EH (cell line): ENCODE results near the gene EVI5L.

Source experiments
- DNase-seq: peaks from one replicate; pipeline ENCODE4 v3.0.0-alpha.2; 2015; ENCODE audit warnings: low read depth

EVI5L gene

DNA sequence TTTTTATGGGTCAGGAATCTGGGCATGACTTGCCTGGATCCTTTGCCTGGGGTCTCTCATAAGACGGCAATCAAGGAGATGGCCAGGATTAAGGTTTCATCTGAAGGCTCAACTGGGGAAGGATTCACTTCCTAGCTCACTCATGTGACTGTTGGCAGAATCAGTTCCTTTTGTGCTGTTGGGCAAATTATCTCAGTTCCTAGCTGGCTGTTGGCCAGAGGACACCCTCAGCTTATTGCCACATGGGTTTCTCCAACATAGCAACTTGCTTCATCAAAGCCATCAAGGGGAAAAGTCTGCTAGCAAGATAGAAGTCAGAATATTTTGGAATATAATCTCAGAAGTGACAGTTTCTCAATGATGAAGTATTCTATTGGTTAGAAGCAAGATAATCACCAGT, 12.2 kb upstream of the EVI5L start:
- no peak for DNase-seq

DNA sequence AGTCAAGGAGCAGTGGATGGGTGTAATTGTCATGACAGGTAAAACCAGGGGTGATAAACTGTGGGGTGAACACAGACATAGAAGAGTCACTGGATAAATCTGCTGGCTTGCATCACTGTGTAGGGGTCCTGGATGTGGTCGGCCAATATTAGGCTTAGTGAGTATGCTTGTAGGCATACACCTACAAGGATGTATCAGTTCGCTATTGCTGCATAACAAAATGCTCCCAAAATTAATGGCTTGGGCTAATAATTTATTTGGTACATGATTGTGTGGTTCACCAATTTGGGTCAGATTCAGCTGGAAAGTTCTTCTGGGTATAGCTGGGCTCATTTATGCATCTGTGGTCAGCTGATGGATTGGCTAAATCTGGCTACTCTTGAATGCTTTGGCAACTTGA, 11.2 kb upstream of the EVI5L start:
- DNase-seq: no peak

DNA sequence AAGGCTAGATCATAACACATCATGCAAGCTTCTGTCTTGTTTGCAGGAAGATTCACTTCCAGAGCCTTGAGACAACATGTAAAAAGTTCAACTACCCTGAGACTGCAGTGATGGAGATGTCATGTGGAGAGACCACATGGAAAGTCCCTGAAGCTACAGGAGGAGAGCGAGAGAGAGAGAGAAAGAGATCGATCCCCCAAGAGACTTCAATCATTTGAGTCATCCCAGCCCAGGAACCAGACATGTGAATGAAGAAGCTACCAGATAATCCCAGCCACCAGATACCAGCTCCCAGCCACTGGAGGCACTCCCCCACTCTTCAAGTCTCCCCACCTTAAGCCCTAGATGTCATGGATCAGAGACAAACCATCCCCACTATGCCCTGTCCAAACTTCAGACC, 10.7 kb upstream of the EVI5L start:
- DNase-seq: no peak

DNA sequence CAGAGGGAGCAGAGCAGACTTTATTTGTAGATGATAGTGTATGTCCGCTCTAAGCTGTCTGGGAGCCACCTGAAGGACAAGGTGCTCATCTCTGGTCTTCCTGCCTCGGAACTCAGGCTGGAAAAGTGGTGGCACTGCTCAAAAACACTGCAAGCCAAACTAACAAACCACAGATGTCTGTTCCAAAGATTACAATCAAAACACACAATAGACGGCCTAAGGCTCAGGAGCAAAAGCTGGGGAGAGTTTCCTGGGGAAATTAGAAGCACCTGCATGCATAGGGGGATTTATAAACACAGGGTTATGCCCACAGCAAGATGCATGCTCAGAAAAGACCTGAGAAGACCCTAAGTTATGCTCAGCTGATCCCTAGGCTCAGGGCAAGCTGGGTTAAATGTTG, 9.4 kb upstream of the EVI5L start:
- DNase-seq: no peak

DNA sequence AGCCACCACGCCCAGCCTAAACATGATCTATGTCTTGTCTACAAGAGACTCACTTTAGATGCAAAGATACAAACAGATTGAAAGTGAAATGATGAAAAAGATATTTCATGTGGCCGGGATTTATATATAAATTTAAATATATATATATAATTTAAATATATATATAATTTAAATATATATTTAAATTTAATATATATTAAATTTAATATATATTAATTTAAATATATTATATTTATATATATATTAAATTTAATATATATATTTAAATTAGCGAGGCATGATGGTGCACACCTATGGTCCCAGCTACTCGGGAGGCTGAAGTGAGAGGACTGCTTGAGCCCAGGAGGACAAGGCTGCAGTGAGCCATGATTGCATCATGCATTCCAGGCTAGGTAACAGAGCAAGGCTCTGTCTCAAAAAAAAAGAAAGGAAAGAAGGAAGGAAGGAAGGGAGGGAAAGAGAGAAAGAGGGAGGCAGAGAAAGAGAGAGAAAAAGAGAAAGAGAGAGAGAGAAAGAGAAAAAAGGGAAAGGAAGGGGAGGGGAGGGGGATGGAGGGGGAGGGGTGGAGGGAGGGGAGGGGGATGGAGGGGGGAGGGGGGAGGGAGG, 7.0 kb upstream of the EVI5L start:
- no peak for DNase-seq

DNA sequence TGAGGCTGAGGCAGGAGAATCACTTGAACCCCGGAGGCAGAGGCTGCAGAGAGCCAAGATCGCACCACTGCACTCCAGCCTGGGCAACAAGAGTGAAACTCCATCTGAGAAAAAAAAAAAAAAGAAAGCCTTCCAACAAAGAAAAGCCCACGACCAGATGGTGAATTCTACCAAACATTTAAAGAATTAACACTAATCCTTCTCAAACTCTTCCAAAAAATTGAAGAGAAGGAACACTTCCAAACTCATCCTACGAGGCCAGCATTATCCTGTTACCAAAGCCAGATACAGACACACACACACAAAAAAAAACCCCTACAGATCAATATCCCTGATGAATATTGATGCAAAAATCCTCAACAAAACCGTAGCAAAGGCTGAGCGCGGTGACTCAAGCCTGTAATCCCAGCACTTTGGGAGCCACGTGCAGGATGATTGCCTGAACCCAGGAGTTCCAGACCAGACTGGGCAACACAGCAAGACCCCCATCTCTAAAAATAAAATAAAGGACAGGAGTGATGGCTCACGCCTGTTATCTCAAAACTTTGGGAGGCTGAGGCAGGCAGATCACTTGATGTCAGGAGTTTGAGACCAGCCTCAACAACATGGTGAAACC, 6.2 kb upstream of the EVI5L start:
- DNase-seq: no peak

DNA sequence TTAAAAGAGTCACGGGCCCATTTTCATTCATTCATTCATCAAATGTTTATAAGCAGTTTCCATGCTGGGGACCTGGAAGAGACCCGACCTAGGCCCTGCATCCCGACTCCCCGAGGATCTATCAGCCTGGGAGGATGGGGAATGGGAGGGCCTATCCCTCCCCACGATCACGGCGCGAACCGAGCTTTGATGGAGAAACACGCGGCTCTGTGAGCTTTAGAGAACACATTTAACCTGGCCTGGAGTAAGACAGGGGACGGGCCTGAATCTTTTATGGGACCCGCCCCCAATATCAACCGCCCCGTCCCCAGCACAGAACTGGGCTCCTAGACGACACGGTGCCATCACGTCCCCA, 875 bp upstream of the EVI5L start:
- no peak for DNase-seq

DNA sequence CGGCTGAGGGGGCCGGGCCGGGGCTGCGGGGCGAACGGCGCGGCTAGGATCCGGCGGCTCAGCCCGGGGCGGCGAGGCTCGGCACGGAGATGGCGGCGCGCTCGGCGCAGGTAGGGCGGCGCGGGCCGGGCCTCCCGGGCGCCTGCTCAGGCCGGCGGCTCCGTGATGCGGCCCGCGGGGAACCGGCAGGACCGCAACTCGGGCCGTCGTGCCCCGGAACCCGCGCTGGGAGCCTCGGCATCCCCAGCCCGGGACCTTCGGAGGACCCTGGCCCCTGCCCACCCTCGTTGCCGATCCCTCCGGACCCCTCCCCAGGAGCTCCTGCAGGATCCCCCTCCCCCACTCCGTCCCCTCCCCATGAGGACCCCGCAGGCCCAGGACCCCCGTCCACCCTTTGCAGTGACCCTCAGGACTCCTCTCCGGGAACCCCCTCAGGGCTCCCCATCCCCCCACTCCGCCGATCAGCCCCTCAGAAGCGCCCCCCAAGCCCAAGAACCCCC, 304 bp downstream of the EVI5L start:
- DNase-seq: no peak

DNA sequence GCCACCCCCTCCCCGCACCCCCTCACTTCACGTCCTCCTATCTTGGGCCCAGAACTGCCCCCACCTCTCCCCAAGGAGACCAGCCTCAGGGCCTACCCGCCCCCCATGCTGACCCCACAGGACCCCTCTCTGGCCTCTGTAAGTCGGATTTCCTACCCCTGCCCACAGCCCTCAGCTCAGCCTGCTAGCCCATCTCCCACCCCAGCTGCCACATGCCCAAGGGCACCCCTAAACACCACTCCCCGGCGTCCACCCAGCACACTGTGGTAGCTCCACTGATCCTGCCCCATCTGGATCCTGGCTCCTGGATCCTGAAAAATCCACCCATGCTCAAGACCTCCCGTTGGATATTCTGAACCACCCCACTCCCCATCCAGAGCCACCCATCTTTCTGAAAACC, 805 bp downstream of the EVI5L start:
- DNase-seq: no peak

DNA sequence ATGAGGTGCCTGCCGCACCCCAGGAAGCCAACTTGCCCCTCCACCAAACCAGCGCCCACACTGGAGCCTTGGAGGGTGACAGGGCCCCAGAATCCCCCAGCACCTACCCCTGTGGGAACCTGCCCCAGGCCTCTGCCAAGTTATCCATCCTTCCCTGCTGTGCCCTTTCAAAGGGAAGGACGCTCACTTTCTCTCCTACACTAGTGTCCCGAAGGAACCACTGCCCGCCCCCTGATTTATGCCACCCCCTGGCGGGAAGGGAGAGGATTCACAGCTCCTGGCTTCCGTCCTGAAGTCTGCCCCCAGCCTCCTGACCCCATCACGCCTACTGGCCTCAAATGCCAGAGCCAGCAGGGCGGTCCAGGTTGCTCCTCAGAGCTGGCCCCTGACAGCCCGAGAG, 1.4 kb downstream of the EVI5L start:
- peak; percentile 44 for DNase-seq

DNA sequence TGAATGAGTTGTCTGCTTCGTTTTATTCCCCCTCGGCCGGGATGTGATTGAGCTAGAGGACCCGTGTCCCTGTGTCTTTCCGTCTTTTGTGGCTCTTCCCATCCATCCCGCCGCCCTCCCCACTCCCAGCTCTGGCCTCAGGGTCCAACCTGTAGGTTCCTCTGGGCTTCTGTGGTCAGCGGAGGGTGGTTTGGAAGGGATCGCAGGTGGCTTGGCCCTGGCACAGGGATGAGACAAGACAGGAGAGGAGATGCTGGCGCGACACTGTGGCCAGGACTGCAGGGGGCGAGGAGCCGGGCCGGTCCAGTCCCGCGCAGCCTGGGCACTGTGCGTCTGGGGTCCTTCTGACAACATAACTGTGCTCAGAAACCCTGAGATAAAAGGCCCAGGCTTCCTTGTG, 2.0 kb downstream of the EVI5L start:
- no peak for DNase-seq

DNA sequence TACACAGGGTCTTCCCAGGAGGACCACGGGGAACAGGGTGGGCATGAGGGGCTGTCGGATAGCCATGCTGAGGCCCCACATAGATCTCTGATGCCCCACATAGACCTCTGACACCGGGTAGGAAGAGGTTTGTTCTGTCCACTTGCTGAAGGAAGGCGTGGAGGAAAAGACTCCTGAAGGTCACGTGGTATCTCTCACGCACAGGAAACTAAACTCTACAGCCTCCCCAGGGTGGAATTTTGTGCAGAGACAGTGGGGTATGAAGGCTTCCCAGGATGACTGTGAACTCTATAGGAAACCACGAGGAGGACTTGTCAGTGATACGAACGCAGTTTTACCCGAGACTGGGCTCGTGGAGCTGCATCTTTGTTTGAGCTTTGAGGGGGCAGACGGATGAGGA, 2.8 kb downstream of the EVI5L start:
- peak; percentile 70 for DNase-seq

DNA sequence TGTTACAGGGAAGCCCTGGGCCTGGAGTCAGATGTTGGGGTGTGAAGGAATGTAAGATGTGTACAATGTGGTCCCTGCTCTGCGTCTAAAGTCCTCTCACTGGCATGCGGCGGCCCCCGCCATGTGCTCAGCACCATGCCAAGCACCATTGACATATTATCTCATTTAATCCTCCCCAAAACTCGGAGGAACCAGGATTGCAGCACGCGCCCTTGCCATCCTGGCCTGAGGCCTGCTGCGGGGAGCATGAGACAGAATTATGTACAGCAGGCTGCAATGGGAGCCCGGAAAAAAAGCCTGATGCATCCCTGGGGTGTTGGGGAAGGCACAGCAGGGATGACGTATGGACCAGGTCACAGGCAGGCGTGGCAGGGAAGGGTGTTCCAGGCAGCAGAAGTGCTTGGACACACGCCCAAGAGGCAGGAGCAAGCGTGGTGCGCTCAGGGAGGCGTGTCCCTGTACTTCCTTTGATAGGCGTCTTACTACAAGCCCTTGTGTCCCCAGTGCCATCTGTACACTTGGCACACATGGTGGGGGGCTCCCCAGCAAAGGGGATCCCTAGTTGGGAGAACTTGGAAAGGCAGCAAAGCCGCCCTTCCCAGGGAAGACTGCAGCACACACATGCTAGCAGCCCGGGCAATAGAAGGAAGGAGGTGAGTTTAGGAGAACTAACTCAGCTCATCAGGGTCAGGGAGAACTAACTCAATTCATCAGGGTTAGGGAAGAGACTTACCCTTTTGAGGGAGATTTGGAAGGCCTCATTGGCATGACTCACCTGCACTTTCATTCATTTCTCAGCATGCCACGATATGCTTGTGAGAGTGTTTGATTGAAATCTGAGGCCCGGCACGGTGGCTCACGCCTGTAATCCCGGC, 3.4 kb downstream of the EVI5L start:
- peak; percentile 16 for DNase-seq

DNA sequence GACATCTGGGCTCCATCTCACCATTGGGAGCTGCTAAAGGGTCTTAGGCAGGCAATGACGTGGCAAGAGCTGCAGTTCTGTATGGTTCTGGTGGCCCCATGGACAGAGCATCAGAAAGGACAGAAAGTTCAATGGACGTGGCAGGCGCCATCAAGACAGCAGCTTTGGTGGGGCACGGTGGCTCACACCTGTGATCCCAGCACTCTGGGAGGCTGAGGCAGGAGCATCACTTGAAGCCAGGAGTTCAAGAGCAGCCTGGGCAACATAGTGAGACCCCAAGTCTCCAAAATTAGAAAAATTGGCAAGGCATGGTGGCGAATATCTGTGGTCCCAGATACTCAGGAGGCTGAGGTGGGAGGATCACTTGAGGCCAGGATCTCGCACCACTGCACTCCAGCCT, 9.5 kb downstream of the EVI5L start:
- DNase-seq: no peak

DNA sequence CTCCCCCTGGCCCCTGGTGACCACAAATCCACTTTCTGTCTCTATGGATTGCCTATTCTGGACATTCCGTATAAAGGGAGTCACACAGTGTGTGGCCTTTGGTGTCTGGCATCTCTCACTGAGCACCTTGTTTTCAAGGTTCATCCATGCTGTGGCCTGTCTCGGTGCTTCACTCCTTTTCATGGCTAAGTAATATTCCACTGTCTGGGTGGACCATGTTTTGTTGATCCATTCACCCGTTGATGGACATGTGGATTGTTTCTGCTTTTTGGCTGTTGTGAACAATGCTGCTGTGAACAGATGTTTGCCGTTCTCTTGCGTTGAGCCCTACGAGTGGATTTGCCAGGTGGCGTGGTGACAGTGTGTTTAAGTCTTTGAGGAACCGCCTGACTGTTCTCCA, 10.6 kb downstream of the EVI5L start:
- DNase-seq: no peak

DNA sequence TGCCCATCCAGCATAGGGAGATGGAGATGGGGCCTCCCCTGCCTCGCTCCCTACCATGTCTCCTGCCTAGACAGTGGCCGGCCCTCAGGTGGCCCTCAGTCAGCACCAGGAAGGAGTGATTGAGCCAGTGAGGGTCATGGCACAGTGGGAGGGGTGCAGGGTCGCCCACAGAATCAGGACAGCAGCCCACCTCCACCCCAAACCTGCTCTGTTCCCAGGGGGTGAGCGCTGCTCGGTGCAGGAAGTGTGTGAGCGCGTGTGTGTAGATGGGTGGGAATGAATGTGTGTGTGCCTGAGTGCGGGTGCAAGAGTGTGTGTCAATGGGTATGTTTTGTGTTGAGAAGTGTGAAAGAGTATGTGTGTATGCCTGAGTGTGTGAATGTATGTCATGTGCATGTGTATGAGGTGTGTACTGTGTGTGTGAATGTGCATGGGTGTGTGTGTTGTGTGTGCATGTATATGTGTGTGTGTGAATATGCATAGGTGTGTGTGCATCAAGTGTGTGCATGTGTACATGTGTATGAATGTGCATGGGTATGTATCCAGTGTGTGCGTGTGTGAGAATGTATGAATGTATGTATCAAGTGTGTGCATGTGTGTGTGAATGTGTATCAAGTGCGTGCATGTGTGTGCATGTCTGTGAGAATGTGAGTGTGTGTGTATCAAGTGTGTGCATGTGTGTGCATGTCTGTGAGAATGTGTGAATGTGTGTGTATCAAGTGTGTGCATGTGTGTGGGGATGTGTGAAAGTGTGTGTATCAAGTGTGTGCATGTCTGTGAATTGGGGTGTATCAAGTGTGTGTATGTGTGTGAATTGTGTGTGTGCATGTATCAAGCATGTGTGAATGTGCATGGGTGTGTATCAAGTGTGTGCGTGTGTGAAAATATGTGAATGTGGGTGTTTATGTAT, 12.0 kb downstream of the EVI5L start:
- DNase-seq: no peak

DNA sequence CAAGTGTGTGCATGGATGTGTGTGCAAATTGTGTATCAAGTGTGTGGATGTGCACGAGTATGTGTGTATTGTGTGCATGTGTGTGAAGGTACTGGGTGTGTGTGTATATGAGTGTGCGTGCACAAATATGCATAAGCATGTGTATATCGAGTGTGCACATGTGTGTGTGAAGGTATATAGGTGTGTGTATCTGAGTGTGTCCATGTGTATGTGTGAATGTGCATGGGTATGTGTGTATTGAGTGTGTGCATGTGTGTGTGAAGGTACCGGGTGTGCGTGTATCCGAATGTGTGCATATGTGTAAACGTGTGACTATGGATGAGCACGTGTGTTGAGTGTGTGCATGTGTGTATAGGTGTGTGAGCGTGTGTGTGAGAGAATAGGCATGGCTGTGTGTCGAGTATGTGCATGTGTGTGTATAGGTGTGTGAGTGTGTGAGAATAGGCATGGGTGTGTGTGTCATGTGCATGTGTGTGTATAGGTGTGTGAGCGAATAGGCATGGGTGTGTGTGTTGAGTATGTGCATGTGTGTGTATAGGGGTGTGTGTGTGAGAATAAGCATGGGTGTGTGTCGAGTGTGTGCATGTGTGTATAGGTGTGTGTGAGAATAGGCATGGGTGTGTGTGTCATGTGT, 12.8 kb downstream of the EVI5L start:
- DNase-seq: no peak

DNA sequence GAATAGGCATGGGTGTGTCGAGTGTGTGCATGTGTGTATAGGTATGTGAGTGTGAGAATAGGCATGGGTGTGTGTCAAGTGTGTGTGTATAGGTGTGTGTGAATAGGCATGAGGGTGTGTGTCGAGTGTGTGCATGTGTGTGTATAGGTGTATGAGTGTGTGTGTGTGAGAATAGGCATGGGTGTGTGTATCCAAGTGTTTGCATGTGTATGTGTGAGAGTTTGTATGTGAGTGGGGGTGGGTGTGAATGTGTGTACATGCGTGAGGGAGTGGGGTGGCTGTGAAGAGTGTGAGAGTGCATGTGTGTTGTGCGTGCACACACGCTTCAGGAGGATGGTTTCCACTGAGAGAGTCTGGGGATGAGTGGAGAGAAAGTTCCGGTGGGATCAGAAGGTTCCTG, 13.5 kb downstream of the EVI5L start:
- DNase-seq: no peak

DNA sequence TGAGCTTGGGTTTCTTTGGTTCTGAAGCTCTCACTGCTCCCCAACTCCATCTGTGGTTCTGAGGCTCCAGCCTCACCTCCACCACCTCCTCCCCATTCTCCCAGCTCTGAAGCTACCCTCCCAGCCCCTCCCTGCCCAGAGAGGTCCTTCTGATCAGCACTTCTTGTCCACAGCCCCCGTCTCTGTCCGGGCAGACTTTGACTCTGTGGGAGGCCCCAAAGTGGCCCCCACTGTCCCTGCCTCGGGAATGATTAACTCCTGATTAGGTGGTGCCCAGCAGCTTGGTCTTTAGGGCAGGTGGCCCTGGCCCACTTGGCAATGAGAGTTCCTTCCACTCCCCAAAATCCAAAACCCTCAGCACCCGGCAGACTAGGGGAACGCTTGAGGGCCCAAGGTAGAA, 14.4 kb downstream of the EVI5L start:
- DNase-seq: no peak

DNA sequence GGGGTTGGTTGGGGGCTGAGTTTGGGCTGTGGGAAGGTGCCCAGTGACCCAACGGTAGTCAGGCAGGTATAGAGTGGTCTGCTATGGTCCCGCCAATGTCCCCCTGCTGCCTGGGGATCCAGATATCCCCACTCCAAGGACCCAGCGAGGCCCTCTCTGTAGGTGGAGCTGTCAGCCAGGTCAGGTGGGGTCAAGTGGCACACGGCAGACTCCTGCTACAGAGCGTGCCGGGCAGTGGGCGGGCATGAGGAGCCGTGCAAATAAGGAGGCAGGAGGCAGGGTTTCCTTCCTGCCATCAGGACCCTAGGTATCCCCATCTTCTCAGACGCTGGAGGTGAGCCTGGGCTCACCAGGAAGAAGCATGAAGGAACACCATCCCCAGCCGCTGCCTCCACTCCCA, 14.9 kb downstream of the EVI5L start:
- DNase-seq: no peak

DNA sequence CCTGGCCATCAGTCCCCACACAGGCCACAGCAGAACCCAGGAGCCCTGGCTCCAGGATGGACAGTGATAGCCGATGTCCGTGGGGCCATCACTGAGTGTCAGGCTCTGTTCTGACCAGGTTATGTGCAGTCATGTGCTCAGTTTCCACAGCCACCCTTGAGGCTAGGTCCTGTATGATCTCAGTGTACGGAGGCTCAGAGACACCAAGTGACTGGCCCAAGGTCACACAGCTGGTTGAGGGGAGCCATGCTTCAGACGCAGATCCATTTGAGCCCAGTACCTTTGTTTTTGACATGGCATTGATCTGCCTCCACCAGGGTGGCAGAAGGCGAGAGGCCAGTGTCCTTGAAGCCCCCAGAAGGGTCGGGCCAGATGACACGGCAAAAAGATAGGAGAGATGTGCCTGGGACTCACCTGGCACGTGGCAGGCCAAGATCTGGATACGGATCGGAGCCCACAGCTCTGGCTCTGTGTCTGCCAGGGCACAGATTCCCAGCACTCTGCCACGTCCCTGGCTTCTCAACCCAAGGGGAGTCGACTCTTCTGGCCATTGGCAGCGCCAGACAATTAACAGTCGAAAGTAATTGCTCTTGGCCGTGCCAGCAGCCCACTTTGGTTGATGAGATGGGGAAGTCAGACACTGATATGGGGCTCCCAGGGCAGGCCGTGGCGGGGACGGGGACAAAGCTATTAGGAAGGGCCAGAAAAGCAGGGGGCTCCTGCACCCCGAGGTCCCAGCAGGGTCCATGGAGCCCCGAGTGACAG, 15.6 kb downstream of the EVI5L start:
- DNase-seq: no peak
